HK-2 (cell line): ENCODE data around the gene ASB10.

Source experiments
- DNase-seq: peaks from one replicate; pipeline ENCODE4 v3.0.0-alpha.2; 2018; ENCODE audit not compliant: unreplicated experiment

The ASB10 gene

DNA sequence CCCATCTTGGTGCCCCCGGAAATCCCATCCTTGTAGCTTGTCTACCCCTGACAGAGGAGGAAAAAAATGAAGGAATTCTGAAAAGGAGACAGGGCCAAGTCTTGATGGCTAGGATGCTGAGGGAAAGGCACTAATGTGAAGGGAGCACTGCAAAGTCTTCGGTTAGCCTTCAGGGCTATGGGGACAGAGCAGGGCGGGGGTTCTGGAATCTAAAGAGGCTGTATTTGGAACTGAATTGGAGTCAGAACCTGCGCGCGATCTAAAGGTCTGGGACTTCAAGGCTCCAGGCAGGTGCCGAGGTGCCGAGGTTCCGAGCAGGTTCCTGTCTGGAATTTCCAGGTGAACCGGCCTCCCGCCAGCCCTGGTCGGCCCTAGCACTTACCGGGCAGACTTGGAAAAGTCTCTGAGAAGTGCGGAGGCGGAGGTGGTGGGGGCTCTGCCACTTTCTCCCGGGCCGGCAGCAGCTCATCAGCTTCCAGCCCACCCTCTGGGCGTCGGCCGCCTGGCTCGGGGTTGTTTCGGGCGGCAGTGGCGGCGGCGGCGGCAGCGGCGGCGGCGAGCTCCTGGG is 20.3 kb downstream of the ASB10 start:
- no peak for DNase-seq

DNA sequence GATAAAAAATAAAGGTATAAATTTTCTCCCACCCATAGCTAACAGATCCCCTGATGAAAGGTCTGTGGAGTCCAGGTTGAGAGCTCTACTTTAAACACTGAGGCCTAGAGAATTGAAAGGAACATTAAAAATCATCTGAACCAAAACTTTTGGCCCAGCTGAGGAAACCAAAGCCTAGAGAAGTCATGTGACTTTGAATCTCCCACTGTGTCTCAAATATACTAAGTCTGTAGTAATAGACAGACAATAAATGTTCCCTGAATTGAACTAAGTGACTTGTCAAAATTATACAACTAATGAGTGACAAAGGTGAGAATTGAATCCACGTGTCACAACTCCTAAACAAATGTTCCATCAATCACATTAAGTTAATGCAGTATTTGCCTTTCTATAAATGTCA is 25.3 kb downstream of the ASB10 start:
- no peak for DNase-seq

DNA sequence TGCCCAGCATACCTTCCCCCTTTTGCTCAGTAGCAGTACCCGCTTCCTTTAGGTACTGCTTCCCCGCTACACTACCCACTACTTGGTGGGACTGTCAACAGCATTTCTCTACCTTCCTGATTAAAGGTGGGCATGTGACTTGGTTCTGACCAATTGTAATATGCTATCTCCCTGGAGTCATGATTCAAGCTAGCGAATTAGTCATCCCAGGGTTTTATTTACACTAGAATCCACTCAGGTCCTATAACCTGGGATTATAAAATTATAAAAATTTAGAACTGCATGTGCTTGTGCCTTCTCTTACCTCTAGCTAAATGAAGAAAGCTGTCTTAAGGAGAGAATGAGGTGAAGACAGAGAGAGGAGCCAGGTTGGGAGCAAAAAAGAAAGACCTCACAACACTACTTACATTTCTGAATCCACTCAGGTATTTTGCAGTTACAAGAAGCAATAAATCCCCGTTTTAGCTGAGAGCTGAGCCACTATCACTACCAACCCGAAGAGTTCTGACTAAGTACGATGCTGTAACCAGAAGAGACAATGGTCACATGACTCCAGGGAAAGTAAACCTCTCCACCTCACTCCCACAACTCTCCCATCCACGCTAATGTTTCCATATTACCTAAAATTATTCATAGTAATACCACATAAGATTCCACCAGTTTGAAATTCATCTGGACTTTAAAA is 29.3 kb downstream of the ASB10 start:
- no peak for DNase-seq

DNA sequence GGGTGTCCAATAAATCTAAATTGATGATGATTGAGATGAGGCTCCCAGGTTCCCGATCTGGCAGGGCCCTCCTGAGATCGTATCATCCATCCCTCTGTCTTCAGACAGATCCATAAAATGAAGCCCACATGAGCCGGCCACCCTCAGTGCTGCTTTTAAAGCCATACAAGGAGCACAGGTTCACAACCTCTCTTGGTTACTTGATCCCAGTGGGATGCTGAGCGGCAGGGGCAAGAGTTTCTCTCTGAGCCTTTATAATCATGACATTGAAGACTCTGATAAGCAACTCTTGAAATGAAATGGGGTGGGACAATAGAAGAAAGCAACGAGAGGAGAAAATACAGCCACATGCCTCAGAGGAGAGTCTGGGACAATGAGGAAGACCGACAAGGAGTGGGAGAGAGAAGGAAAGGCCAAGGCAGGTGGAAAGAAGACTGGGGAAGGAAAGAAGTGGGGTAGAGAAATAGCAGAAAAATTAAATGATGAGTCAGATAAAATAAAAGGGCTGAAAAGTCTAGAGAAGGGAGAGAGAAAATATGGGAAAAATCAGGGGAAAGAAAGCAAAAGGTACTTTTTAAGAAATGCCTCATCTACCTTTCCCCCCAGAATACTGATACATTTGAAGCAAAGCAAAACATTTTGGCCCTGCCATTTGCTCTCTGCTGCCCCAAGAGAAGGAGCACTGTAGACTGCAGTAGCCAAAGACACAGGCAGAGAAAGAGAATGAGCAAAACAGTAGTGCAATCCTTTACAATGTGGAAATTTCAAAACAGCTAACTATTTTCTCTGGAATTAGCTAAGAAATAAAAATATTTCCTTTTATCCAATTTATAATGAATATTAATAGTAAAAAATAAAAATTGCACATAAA is 34.2 kb downstream of the ASB10 start:
- DNase-seq, result no peak

DNA sequence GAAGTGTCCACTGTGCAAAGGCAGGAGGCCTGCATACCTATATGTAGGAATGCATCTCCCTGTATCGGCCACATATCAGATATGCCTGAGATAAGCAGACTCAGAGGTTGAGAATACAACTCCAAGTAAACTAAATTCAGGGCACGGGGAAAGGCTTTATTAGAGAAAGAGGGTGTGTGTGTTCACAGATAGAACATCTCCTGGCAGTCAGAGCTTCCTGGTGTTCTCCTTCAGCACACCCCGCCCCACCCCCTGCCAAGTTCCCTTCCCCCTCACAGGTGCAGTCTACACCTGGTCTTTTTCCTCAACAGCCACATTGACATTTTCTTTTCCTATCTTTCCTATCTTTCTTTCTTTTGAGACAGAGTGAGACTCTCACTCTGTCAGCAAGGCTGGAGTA is 36.7 kb downstream of the ASB10 start:
- no peak for DNase-seq

DNA sequence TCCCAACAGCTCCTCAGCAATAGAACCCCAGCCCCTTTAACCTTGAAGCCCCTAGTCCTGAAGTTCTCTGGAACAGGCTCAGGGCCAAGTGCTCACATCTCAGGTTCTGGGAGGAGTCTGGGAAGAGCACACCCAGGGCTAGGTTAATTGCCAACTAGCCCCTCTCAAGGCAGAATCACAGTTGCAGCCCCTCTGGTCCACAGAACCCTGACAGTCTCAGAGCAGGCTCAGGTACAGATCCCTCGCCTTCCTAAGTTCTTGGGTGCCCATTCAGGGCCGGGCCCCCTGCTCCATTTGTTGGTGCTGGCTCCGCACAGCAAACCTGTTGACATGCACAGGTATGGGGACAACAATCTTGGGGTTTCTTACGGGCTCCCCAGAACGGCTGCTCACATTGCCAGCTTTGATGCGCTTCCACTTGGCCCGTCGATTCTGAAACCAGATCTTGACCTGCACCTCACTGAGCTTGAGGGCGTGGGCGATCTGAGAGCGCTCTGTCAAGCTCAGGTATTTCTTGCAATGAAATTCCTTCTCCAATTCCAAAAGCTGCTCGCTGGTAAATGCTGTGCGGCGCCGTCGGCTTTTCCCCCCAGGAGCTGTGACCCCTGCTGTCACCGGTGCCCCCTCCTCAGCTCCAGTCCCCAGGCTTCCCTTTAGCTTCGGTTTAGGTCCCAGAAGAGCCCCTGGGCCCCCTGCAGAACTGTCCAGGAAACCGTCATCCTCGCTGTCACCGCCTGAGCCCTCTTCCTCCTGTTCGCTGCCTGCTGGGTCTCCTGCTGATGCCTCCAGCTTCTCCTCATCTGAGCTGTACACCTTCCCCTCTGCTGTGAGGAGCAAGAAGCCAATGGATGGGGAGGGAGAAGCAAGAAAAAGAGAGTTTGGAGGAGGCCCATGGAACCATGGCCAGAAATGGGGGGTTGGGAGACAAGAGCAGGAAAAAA is 38.5 kb downstream of the ASB10 start:
- DNase-seq, result no peak

DNA sequence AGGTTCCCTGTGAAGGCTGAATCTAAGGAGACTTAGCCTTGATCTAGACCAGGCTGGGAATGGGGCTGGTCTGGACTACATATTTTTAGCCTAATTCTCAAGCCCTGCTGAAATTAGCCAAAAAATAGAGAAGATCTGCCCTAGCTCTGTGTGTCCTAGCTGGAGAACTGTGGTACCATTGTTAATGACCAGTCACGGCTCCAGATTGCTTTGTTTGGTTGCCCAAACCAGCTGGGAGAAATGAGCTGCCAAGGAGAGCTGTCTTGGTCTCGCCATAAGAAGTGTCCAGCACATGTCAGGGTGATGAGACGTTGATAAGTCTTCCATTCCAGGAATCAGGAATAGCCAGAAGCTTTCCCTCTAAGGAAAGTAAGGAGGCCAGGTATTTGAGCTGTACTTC is 40.3 kb downstream of the ASB10 start:
- DNase-seq, result no peak

DNA sequence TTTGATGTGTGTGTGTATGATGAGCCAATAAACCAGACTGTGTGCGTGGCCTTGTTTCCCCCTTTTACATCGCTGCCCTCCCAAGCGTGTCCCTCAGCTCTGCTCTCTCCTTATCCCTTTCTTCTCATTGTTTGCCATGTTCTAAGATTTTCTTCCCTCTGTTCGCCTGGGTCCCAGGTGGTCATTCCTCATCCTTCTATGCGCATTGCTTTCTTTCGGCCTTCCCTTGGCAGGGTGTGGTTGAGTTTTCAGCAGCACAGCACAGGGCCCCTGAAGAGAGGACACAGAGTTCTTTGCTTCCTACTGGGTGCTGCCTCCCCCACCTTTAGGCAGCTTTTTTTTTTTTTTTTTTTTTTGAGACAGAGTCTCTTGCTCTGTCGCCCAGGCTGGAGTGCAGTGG is 42.7 kb downstream of the ASB10 start:
- DNase-seq, result no peak

DNA sequence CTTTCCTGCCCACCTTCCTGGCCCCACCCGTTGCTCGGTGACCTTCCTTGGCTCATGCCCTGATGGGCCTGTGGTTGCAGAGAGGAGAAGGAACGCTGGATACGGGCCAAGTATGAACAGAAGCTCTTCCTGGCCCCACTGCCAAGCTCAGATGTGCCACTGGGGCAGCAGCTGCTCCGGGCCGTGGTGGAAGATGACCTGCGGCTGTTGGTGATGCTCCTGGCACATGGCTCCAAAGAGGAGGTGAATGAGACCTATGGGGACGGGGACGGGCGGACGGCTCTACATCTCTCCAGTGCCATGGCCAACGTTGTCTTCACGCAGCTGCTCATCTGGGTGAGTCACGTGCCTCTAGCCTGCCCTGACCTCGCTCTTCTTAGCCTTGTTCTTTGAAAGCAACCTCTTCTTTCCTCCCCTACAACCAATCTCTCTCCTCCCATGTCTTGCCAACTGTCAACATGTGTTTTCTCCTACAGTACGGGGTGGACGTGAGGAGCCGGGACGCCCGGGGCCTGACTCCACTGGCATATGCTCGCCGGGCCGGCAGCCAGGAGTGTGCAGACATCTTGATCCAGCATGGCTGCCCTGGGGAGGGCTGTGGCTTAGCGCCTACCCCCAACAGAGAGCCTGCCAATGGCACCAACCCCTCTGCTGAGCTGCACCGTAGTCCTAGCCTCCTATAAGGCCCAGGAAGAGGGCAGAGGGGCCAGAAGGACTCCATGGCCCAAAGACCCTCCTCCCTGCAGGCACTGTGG is 43.6 kb downstream of the ASB10 start:
- no peak for DNase-seq

DNA sequence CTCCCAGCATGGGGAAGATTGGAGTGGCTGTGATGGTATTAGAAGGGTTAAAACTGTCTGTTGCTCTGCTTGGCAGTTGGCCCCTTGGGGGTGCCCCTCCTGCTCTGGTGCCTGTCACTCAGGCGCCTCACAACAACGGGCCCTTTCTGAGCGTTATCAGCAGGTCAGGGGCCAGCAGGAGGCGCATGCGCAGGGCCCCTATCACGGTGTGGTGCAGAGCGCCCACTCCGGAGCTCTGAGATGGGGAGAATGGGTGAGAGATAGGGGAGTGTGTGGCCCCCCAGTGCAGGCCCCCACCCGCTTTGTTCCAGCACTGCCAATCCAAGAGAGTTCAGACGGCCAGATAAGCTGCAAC is 44.4 kb downstream of the ASB10 start:
- DNase-seq, result no peak

DNA sequence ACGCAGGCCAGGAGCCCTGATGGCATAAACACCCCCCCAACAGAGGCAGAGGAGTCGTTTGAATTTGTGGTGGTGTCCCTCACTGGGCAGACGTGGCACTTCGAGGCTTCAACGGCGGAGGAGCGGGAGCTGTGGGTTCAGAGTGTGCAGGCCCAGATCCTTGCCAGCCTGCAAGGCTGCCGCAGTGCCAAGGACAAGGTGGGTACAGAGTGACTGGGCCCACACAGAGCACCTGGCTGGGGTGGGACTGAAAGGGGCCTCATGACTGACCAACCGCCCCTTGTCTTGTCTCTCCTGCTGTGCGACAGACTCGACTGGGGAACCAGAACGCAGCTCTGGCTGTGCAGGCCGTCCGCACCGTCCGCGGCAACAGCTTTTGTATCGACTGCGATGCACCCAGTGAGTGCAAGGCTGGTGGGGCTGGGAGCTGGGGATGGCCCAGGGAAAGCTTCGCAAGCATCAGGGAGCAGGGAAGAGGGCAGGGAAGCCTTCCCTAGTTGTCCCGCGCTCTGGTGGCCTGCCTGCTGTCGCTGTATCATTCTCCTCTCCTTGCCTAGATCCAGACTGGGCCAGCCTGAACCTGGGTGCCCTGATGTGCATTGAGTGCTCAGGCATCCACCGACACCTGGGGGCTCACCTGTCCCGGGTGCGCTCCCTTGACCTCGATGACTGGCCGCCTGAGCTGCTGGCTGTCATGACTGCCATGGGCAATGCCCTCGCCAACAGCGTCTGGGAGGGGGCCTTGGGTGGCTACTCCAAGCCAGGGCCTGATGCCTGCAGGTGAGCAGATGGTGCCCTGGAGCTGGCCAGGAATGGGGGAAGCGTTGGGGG is 45.0 kb downstream of the ASB10 start:
- DNase-seq, result no peak

DNA sequence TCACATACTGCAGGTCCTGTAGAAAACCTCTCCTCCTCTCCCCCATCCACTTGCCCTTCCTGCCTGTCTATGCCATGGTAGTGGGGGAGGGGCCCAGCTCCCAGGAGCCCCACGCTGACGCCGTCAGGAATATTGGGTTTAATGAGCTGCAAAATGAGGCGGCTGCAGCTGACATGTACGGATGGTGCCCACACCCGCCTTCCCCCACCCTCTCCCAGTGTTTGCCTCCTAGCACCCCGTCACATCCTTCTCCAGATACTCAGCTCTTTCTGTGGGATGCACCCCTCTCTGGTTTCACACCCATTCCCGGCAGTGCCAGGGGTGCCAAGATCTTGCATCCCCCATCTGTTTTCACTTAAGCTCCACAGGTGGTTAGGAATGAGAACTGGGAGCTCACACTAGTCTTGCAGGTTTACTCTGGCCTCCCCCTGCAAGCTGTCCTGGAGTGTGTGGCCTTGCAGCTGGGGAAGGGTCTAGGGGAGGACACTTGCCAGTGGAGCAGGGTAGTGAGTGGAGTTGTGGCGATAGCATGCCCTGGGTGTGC is 45.7 kb downstream of the ASB10 start:
- no peak for DNase-seq

DNA sequence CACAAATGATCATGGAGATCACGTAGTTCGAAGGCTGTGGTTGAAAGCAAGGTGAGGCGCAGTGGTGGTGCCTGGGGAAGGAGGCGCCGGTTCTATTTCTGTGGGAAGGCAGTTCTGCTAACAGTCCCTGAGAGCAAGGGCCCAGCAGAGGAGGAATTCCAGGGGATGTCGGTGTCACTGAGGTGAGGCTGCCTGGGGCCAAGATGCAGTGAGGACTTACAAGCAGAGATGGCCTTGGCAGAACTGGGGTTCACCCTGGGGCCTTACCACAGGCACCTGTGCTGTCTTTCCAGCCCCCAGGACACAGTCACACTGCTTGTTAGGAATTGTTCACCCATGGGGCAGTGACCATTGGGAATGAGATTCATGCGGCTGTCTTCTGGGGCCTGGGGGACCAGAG is 46.2 kb downstream of the ASB10 start:
- DNase-seq, result no peak

DNA sequence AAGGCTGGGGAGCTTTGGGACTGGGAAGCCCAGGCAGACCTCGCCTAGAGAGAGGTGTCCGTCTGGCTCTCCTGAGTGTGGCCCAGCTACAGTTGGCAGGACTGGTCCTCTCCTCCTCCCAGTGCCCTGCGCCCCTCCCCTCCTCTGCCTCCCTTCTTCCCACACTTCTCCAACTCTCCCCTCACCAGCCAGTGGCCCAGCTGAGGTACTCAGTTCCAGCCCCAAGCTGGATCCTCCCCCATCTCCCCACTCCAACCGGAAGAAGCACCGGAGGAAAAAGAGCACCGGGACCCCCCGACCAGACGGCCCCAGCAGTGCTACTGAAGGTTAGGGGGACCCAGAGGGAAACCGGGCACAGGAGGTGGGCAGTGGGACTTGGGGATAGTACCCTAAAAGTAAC is 47.3 kb downstream of the ASB10 start:
- no peak for DNase-seq

DNA sequence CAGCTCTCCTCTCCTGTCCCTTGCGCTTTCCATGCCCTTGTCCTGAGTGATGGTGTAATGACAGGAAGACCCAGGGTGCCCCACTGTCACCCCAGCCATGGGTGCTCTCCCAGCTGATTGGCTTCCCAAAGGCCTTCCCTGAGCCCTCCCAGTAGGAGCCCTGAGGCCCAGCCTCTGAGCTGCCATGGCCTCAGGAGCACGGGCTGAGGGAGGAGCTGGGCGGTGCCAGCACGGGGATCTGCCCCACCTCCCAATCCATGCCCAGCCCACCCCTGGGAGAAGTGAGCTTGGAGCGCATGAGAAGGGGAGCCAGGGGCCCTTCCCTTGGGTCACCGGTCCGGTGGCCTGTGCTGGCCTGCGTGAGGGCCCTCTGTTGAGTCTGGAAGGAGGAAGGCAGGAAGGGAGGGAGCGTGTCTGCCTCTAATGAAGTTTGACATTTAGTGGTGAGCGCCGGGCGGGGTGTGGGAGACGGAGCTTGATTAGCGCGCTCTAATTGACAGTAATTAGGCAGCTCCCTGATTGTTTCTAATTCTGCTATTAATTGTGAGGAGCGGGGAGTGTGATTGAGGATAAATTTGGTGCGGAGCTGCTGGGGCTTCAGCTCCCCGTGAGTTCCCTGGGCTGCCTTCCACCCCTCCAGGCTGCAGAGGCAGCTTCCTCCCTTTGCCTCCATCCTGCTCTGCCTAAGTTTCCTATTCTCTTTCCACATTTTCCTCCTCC is 47.8 kb downstream of the ASB10 start:
- no peak for DNase-seq

DNA sequence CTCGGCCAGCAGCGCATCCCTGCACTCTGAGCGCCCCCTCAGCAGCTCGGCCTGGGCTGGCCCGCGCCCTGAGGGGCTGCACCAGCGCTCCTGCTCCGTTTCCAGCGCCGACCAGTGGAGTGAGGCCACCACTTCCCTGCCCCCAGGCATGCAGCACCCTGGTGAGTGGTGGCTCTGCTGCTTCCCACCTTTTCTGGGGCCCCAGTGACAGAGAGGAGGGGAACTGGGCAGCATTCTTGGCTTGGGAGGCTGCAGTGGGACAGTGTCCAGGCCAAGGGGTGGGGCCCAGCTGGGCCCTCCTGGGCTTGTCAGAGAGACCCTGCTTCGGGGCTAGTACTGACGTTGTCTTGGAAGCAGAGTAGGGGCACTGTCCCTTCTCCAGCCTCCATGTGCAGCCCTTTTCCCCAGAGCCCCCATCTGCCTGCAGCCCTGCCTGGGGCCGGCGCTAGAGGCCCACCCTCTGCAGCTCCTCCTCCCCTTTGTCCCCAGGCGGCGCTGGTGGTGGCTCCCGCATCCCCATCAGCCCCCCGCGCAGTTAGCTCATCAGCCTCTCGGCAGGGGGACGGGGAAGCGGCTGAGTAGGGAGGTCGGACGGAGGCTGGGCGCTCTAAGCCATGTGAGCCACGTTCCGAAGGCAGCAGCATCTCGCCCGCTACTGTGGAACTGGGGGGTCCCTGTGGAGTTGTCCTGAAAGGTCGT is 48.7 kb downstream of the ASB10 start:
- DNase-seq, result no peak

DNA sequence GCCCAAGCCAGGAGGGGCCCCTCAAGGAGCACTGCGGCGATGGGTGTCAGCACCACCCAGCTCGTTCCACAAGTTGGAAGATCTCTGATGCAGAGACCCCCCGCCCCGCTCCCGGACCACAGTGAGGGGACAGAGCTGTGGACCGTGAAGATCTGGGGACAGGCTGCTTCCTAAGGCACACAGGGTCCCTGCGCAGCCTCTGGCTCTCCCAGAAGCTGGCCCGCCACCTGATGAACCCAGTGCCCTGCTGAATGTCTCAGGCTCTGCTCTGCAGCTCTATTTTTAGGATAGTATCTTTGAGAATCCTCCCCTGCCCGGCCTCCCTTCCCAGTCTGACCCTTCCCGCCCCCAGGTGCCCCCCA is 49.3 kb downstream of the ASB10 start:
- no peak for DNase-seq

DNA sequence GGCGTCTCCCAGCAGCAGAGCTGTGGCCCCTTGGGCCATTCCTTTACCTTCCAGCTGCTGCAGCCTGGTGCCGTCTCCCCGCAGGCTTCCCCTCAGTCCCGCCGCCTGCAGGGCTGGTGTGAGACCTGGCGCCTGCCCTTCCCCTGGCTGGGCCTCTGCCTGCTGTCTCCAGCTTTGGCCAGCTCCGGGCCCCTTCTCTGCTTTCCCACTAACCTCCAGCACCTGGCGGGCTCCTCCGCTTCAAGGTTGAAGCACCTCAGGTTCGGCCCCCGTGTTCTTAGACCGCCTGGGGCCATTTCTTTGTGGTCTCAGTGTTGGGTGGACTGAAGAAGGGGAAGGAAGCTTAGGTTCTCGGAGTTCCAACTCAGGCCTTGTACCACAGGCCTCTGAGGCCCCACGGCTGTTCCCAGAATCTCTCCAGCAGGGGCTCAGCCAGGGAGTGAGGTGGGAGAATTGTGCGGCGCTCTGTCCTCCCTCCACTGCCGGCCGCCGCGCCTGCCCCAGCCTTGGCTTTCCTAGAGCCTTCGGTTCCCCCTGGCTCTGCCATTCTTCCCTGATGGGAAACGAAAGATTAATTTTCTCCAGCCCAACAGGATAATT is 49.9 kb downstream of the ASB10 start:
- DNase-seq, result no peak
